Measurements from ENCODE around the gene NOD2. TPM values are rescaled to one million over a fixed set of nuclear protein-coding genes. Genes with fewer than 3 reads are reported as not detected.

Gene NOD2
- total RNA-seq, 2 experiments from 2014 or later: 6.5 to 10.7 TPM

GRCh38 chr16:50674831-50675230 is 18.6 kb upstream of the NOD2 start:
- Mint-ChIP-seq H3K36me3 (peaks cover 89% of the 10 kb centered on the region), H3K4me3 (no peak overlapping the region), H3K4me1 (peaks cover 40% of the 10 kb centered on the region), H3K27ac (no peak overlapping the region), H3K9me3 (ENCODE audit: low read depth) (peaks cover 12% of the 10 kb centered on the region), H3K27me3 (no peaks in the 10 kb centered on the region)
- no peak for DNase-seq
- no peak for ATAC-seq
- CTCF ChIA-PET: interaction anchor here (1.1 to 8.8 kb wide), 5 partner anchors 8 to 463 kb away, joined by 3 to 140 read pairs (median 5); no protein-coding TSS in a partner anchor

GRCh38 chr16:50675686-50676610 is 17.5 kb upstream of the NOD2 start:
- H3K9me3 Mint-ChIP-seq (ENCODE audit: low read depth): peaks cover 12% of the 10 kb centered on the region
- DNase-seq: no peak
- H3K4me3 Mint-ChIP-seq: no peak overlapping the region
- H3K27me3 Mint-ChIP-seq: no peaks in the 10 kb centered on the region
- ATAC-seq: no peak
- CTCF ChIA-PET: interaction anchor here (0.8 to 8.8 kb wide), 8 partner anchors 9 to 464 kb away, joined by 3 to 140 read pairs (median 4); no protein-coding TSS in a partner anchor
- peaks cover 45% of the 10 kb centered on the region for H3K4me1 Mint-ChIP-seq
- H3K27ac Mint-ChIP-seq: no peak overlapping the region
- H3K36me3 Mint-ChIP-seq: peaks cover 87% of the 10 kb centered on the region

GRCh38 chr16:50676684-50677225 is 16.7 kb upstream of the NOD2 start:
- Mint-ChIP-seq H3K27me3 (no peaks in the 10 kb centered on the region), H3K4me3 (no peak overlapping the region), H3K4me1 (peaks cover 47% of the 10 kb centered on the region), H3K36me3 (peaks cover 79% of the 10 kb centered on the region), H3K9me3 (ENCODE audit: low read depth) (peaks cover 9% of the 10 kb centered on the region), H3K27ac (peak overlapping the region; percentile 56)
- CTCF ChIA-PET: interaction anchor here (0.5 to 8.8 kb wide), 5 partner anchors 10 to 130 kb away, joined by 3 to 140 read pairs (median 4); no protein-coding TSS in a partner anchor
- ATAC-seq (no peak), DNase-seq (no peak)

GRCh38 chr16:50677351-50677750 is 16.1 kb upstream of the NOD2 start:
- peaks cover 52% of the 10 kb centered on the region for H3K4me1 Mint-ChIP-seq
- ATAC-seq (no peak), DNase-seq (no peak)
- peak overlapping the region; percentile 61 for H3K27ac Mint-ChIP-seq
- H3K9me3 Mint-ChIP-seq (ENCODE audit: low read depth): peaks cover 9% of the 10 kb centered on the region
- no peak overlapping the region for H3K4me3 Mint-ChIP-seq
- H3K27me3 Mint-ChIP-seq: no peaks in the 10 kb centered on the region
- H3K36me3 Mint-ChIP-seq: peaks cover 73% of the 10 kb centered on the region
- CTCF ChIA-PET: interaction anchor here (0.5 to 8.8 kb wide), 6 partner anchors 11 to 128 kb away, joined by 3 to 140 read pairs (median 6); no protein-coding TSS in a partner anchor

GRCh38 chr16:50678531-50678930 is 14.9 kb upstream of the NOD2 start:
- Mint-ChIP-seq H3K27ac (peak overlapping the region; percentile 70), H3K36me3 (peaks cover 64% of the 10 kb centered on the region), H3K9me3 (ENCODE audit: low read depth) (peaks cover 3% of the 10 kb centered on the region), H3K4me1 (peaks cover 63% of the 10 kb centered on the region), H3K27me3 (no peaks in the 10 kb centered on the region), H3K4me3 (peak overlapping the region; percentile 28)
- ATAC-seq (no peak), DNase-seq (no peak)
- CTCF ChIA-PET: interaction anchor here (0.7 to 8.8 kb wide), 9 partner anchors 12 to 653 kb away, joined by 3 to 140 read pairs (median 4); partner anchors contain the start of genes CNEP1R1 and CYLD

- Mint-ChIP-seq H3K27ac (peak overlapping the region; percentile 93), H3K36me3 (peaks cover 58% of the 10 kb centered on the region), H3K27me3 (no peaks in the 10 kb centered on the region), H3K4me1 (peaks cover 70% of the 10 kb centered on the region), H3K4me3 (peak overlapping the region; percentile 81), H3K9me3 (ENCODE audit: low read depth) (no peaks in the 10 kb centered on the region)
- ATAC-seq: no peak
- CTCF ChIA-PET: interaction anchor here (1.3 to 8.8 kb wide), 8 partner anchors 8 to 654 kb away, joined by 3 to 140 read pairs (median 13); partner anchors contain the start of genes CNEP1R1 and CYLD
- no peak for DNase-seq
Measured at GRCh38 chr16:50679266-50679665, 14.1 kb upstream of the NOD2 start.

GRCh38 chr16:50679676-50680555 is 13.5 kb upstream of the NOD2 start:
- Mint-ChIP-seq H3K27me3 (no peaks in the 10 kb centered on the region), H3K36me3 (peaks cover 51% of the 10 kb centered on the region), H3K4me1 (peaks cover 75% of the 10 kb centered on the region)

GRCh38 chr16:50680556-50680893 is 12.9 kb upstream of the NOD2 start:
- H3K27ac Mint-ChIP-seq: peak overlapping the region; percentile 93
- peak overlapping the region; percentile 81 for H3K4me3 Mint-ChIP-seq
- peaks cover 45% of the 10 kb centered on the region for H3K36me3 Mint-ChIP-seq
- CTCF ChIA-PET: interaction anchor here (1.1 to 8.8 kb wide), 8 partner anchors 9 to 353 kb away, joined by 3 to 140 read pairs (median 10); no protein-coding TSS in a partner anchor
- H3K9me3 Mint-ChIP-seq (ENCODE audit: low read depth): no peaks in the 10 kb centered on the region
- DNase-seq: no peak
- ATAC-seq: no peak
- H3K4me1 Mint-ChIP-seq: peaks cover 80% of the 10 kb centered on the region
- H3K27me3 Mint-ChIP-seq: no peaks in the 10 kb centered on the region

More at GRCh38 chr16:50679676-50680555, 13.5 kb upstream of the NOD2 start:
- Mint-ChIP-seq H3K9me3 (ENCODE audit: low read depth) (no peaks in the 10 kb centered on the region), H3K27ac (peak overlapping the region; percentile 93), H3K4me3 (peak overlapping the region; percentile 81)
- ATAC-seq (no peak), DNase-seq (no peak)
- CTCF ChIA-PET: interaction anchor here (1.1 to 8.8 kb wide), 8 partner anchors 8 to 655 kb away, joined by 3 to 140 read pairs (median 10); partner anchors contain the start of gene CNEP1R1

- DNase-seq (peak; percentile 82), ATAC-seq (peak; percentile 67)
- H3K27ac Mint-ChIP-seq: peak within 1 kb of the TSS; percentile 93
- no peaks in the 10 kb centered on the region for H3K9me3 Mint-ChIP-seq (ENCODE audit: low read depth)
- H3K36me3 Mint-ChIP-seq: peaks cover 38% of the 10 kb centered on the region
- H3K27me3 Mint-ChIP-seq: no peaks in the 10 kb centered on the region
- CTCF ChIA-PET: interaction anchor here (1.1 to 8.8 kb wide), 8 partner anchors 10 to 354 kb away, joined by 3 to 140 read pairs (median 10); no protein-coding TSS in a partner anchor
- H3K4me3 Mint-ChIP-seq: peak within 1 kb of the TSS; percentile 81
- H3K4me1 Mint-ChIP-seq: peaks cover 84% of the 10 kb centered on the region
Measured at GRCh38 chr16:50681021-50681885, 12.2 kb upstream of the NOD2 start, which contains the start of gene SNX20. Gene SNX20, minus strand, starts transcription at chr16:50681312. Its CDS starts 3,786 bp downstream, at chr16:50677526.

GRCh38 chr16:50683689-50684374 is 9.6 kb upstream of the NOD2 start:
- Mint-ChIP-seq H3K9me3 (ENCODE audit: low read depth) (no peaks in the 10 kb centered on the region), H3K27ac (peak overlapping the region; percentile 89), H3K36me3 (peaks cover 15% of the 10 kb centered on the region), H3K4me3 (peak overlapping the region; percentile 60), H3K4me1 (peaks cover 66% of the 10 kb centered on the region), H3K27me3 (no peaks in the 10 kb centered on the region)
- CTCF ChIA-PET: interaction anchor here (1.2 to 4.8 kb wide), 9 partner anchors 12 to 123 kb away, joined by 3 to 46 read pairs (median 8); no protein-coding TSS in a partner anchor
- DNase-seq: peak; percentile 90
- ATAC-seq: peak; percentile 59

- CTCF ChIA-PET: interaction anchor here (1.0 to 4.8 kb wide), 10 partner anchors 9 to 121 kb away, joined by 3 to 46 read pairs (median 9); partner anchors contain the start of genes CYLD and NOD2
- H3K4me3 Mint-ChIP-seq: peak overlapping the region; percentile 60
- DNase-seq (peak; percentile 79), ATAC-seq (peak; percentile 34)
- H3K9me3 Mint-ChIP-seq (ENCODE audit: low read depth): no peaks in the 10 kb centered on the region
- H3K27me3 Mint-ChIP-seq: no peaks in the 10 kb centered on the region
- H3K4me1 Mint-ChIP-seq: peaks cover 61% of the 10 kb centered on the region
- peaks cover 6% of the 10 kb centered on the region for H3K36me3 Mint-ChIP-seq
- peak overlapping the region; percentile 89 for H3K27ac Mint-ChIP-seq
Measured at GRCh38 chr16:50684823-50685461, 8.5 kb upstream of the NOD2 start.

All from activated CD8-positive, alpha-beta memory T cell treated with anti-CD3 and anti-CD28 coated beads, Interleukin-2, amount 10 ng/mL, durations not matched to agents 7 days and 5 days (primary cell).